ENCODE data around the gene GPR63.

The GPR63 gene

DNA sequence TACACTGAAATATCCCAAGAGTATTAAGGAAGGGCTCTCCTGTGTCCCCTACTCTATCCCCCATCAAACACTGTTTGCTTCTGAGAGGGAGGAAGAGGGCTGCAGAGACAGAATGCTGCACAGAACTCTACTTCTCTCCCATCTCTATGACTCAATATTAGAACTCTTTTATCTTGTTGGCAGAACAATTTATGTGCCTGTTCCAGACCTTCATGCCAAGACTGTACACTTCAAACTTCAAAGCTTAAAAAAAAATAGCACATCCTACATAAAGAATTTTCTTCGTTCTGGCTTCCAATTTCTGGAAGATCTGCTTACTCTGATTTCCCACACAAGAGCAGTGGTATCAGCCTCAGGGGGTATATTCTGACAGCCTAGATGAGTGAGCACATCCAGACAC is 19.6 kb upstream of the GPR63 start:
- Histone ChIP-seq H3K4me3 (ENCODE audit: low read length in 2 of 2) (no peak overlapping the region), H3K27ac (ENCODE audit: low read length) (no peak overlapping the region), H3K9me3 (ENCODE audit: control insufficient read depth in 2 of 2, low read length in 2 of 2) (no peaks in the 10 kb centered on the region), H3K36me3 (ENCODE audit: control insufficient read depth in 2 of 2, insufficient read depth in 2 of 2, low read length in 2 of 2) (no peaks in the 10 kb centered on the region), H3K9ac (ENCODE audit: low read length in 2 of 2) (no peak overlapping the region), H3K27me3 (ENCODE audit: control insufficient read depth in 1 of 2, insufficient read depth in 2 of 2, low read length in 2 of 2) (no peaks in the 10 kb centered on the region), H3K4me1 (ENCODE audit: control insufficient read depth, insufficient read depth, low read length) (no peaks in the 10 kb centered on the region)

DNA sequence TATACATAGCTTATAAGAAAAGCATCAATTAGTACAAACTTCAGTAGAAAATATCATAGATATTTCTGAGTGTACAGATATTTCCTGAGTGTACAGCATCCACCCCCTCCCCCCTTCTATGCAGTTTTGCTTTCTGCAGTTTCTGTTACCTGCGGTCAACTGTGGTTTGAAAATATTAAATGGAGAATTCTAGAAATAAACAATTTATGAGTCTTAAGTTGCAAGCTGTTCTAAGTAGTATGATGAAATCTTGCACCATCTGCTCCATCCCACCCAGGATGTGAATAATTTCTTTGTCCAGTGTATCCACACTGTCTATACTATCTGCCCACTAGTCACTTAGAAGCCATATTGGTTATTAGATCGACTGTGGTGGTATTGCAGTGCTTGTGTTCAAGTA is 15.8 kb upstream of the GPR63 start:
- no peaks in the 10 kb centered on the region for H3K9me3 ChIP-seq (ENCODE audit: control insufficient read depth in 2 of 2, low read length in 2 of 2)
- no peaks in the 10 kb centered on the region for H3K27me3 ChIP-seq (ENCODE audit: control insufficient read depth in 1 of 2, insufficient read depth in 2 of 2, low read length in 2 of 2)
- H3K4me1 ChIP-seq (ENCODE audit: control insufficient read depth, insufficient read depth, low read length) = no peaks in the 10 kb centered on the region
- H3K36me3 ChIP-seq (ENCODE audit: control insufficient read depth in 2 of 2, insufficient read depth in 2 of 2, low read length in 2 of 2) = no peaks in the 10 kb centered on the region
- H3K4me3 ChIP-seq (ENCODE audit: low read length in 2 of 2) = no peak overlapping the region
- H3K9ac ChIP-seq (ENCODE audit: low read length in 2 of 2) = no peak overlapping the region
- H3K27ac ChIP-seq (ENCODE audit: low read length) = no peak overlapping the region

DNA sequence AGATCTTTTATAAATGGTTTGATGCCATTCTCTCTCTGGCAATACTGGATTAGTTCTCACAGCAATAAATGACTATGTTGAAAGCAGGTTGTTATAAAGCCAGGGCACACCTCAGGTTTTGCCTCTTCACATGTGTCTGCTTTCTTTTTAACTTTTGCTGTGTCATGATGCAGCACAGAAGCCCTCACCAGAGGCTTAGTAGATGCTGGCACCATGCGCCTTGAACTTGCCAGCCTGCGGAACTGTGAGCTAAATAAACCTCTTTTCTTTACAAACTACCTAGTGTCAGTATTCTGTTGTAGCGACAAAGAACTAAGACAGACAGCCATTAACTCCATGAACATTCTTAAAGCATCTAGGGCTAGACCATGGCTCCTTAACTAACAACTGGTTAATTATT is 15.3 kb upstream of the GPR63 start:
- Histone ChIP-seq H3K9ac (ENCODE audit: low read length in 2 of 2) (no peak overlapping the region), H3K4me3 (ENCODE audit: low read length in 2 of 2) (no peak overlapping the region), H3K27me3 (ENCODE audit: control insufficient read depth in 1 of 2, insufficient read depth in 2 of 2, low read length in 2 of 2) (no peaks in the 10 kb centered on the region), H3K27ac (ENCODE audit: low read length) (no peak overlapping the region), H3K36me3 (ENCODE audit: control insufficient read depth in 2 of 2, insufficient read depth in 2 of 2, low read length in 2 of 2) (no peaks in the 10 kb centered on the region), H3K4me1 (ENCODE audit: control insufficient read depth, insufficient read depth, low read length) (no peaks in the 10 kb centered on the region), H3K9me3 (ENCODE audit: control insufficient read depth in 2 of 2, low read length in 2 of 2) (no peaks in the 10 kb centered on the region)

DNA sequence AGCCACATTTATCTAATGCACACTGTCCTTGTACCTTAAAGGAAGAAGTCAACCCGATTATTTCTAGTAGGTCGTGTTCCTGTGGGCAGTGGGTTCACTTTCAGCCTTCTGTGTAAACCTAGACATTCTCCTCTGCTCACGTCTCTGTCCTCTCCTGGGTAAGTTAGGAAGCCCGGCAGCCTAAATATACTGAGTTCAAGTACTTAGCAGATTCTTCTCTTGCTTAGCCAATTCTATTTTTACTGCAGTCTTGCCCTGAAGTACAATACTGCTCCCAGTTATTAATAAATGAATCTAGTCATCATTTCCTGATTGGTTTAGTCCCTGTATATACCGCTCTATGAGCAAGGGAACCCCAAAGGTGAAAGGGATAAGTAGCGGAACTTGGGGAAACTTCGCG is 14.6 kb upstream of the GPR63 start:
- Histone ChIP-seq H3K9ac (ENCODE audit: low read length in 2 of 2) (no peak overlapping the region), H3K27me3 (ENCODE audit: control insufficient read depth in 1 of 2, insufficient read depth in 2 of 2, low read length in 2 of 2) (no peaks in the 10 kb centered on the region), H3K27ac (ENCODE audit: low read length) (no peak overlapping the region), H3K4me3 (ENCODE audit: low read length in 2 of 2) (no peak overlapping the region), H3K36me3 (ENCODE audit: control insufficient read depth in 2 of 2, insufficient read depth in 2 of 2, low read length in 2 of 2) (no peaks in the 10 kb centered on the region), H3K9me3 (ENCODE audit: control insufficient read depth in 2 of 2, low read length in 2 of 2) (no peaks in the 10 kb centered on the region), H3K4me1 (ENCODE audit: control insufficient read depth, insufficient read depth, low read length) (no peaks in the 10 kb centered on the region)

DNA sequence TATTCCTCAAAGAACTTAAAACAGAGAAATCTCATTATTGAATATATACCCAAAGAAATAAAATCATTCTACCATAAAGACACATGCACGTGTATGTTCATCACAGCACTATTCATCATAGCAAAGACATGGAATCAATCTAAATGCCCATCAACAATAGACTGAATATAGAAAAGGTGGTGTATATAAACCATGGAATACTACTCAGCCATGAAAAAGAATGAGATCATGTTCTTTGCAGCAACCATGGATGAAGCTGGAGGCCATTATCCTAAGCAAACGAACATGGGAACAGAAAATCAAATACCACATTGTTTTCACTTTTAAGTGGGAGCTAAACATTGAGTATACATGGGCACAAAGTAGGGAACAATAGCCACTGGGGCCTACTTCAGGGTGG is 12.3 kb upstream of the GPR63 start:
- no peaks in the 10 kb centered on the region for H3K4me1 ChIP-seq (ENCODE audit: control insufficient read depth, insufficient read depth, low read length)
- no peaks in the 10 kb centered on the region for H3K36me3 ChIP-seq (ENCODE audit: control insufficient read depth in 2 of 2, insufficient read depth in 2 of 2, low read length in 2 of 2)
- H3K9me3 ChIP-seq (ENCODE audit: control insufficient read depth in 2 of 2, low read length in 2 of 2) = no peaks in the 10 kb centered on the region
- no peak overlapping the region for H3K27ac ChIP-seq (ENCODE audit: low read length)
- no peak overlapping the region for H3K4me3 ChIP-seq (ENCODE audit: low read length in 2 of 2)
- H3K27me3 ChIP-seq (ENCODE audit: control insufficient read depth in 1 of 2, insufficient read depth in 2 of 2, low read length in 2 of 2) = no peaks in the 10 kb centered on the region
- H3K9ac ChIP-seq (ENCODE audit: low read length in 2 of 2) = no peak overlapping the region

DNA sequence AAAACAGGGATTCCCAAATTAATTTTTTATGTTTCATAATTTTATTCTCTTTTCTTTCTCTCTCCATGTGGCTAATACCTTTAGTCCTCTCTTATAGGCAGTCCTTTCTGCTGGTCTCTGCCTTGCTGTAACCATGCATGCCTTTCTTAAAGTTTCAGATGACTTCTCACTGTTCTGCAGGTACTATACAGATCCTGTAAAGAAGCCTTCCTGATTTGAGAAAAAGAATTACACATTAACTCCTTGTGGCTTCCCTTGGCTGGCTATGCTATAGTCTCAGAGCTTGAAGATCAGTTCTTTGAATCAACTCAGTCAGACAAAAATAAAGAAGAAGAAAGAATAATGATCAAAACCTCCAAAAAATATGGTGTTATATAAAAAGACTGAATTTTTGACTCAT is 7.3 kb upstream of the GPR63 start:
- no peak overlapping the region for H3K27ac ChIP-seq (ENCODE audit: low read length)
- no peaks in the 10 kb centered on the region for H3K36me3 ChIP-seq (ENCODE audit: control insufficient read depth in 2 of 2, insufficient read depth in 2 of 2, low read length in 2 of 2)
- no peak overlapping the region for H3K9ac ChIP-seq (ENCODE audit: low read length in 2 of 2)
- H3K4me3 ChIP-seq (ENCODE audit: low read length in 2 of 2) = no peak overlapping the region
- no peaks in the 10 kb centered on the region for H3K27me3 ChIP-seq (ENCODE audit: control insufficient read depth in 1 of 2, insufficient read depth in 2 of 2, low read length in 2 of 2)
- no peaks in the 10 kb centered on the region for H3K9me3 ChIP-seq (ENCODE audit: control insufficient read depth in 2 of 2, low read length in 2 of 2)
- H3K4me1 ChIP-seq (ENCODE audit: control insufficient read depth, insufficient read depth, low read length) = no peaks in the 10 kb centered on the region

DNA sequence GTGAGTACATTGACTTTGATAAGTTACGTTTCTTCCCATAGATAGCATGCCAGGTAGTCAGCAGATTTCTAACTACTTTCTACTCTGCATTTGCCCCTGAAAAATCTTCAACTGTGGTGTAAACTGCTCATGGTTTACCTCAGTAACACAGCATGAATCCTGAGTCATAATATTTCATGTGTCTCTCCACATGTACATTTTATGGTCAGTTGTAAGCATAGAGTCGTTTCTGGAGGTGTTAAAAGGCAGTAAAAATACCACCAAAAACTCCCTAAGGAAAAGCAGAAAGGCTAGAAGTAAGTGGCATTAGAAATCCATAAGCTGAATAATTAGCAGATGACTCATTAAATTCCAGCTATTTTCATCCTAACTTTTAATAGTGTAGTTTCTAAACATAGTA is 4.1 kb upstream of the GPR63 start:
- H3K9ac ChIP-seq (ENCODE audit: low read length in 2 of 2) = no peak overlapping the region
- H3K4me1 ChIP-seq (ENCODE audit: control insufficient read depth, insufficient read depth, low read length) = peaks cover 3% of the 10 kb centered on the region
- H3K27me3 ChIP-seq (ENCODE audit: control insufficient read depth in 1 of 2, insufficient read depth in 2 of 2, low read length in 2 of 2) = no peaks in the 10 kb centered on the region
- no peak overlapping the region for H3K4me3 ChIP-seq (ENCODE audit: low read length in 2 of 2)
- H3K36me3 ChIP-seq (ENCODE audit: control insufficient read depth in 2 of 2, insufficient read depth in 2 of 2, low read length in 2 of 2) = no peaks in the 10 kb centered on the region
- H3K9me3 ChIP-seq (ENCODE audit: control insufficient read depth in 2 of 2, low read length in 2 of 2) = no peaks in the 10 kb centered on the region
- no peak overlapping the region for H3K27ac ChIP-seq (ENCODE audit: low read length)

DNA sequence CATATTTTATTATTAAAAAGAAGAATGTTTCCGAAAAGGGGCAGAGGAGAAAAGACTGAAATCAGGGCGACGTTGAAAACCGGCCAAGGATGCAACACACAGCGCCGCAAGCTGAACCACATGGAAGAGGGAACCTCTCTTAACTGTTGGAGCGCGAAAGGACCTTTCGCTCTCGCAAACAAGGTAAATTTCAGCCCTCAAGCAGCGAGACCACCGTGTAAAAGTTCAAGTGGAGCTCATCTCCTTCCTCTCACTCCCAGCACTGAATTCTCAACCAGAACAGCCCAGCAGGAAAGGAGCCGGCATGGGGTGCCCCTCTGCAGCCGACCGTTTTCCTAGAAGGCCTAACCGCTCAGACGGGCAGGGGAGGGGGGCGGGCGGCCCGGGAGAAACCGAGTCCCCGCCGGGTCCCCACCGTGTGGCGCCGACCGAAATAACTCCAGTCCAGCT is 621 bp downstream of the GPR63 start:
- Histone ChIP-seq H3K9ac (ENCODE audit: low read length in 2 of 2) (peak overlapping the region in 1 of 2 donors; percentile 60), H3K4me1 (ENCODE audit: control insufficient read depth, insufficient read depth, low read length) (peaks cover 3% of the 10 kb centered on the region), H3K27ac (ENCODE audit: low read length) (no peak overlapping the region), H3K4me3 (ENCODE audit: low read length in 2 of 2) (peak overlapping the region; percentile 74 to 82), H3K36me3 (ENCODE audit: control insufficient read depth in 2 of 2, insufficient read depth in 2 of 2, low read length in 2 of 2) (no peaks in the 10 kb centered on the region), H3K9me3 (ENCODE audit: control insufficient read depth in 2 of 2, low read length in 2 of 2) (no peaks in the 10 kb centered on the region), H3K27me3 (ENCODE audit: control insufficient read depth in 1 of 2, insufficient read depth in 2 of 2, low read length in 2 of 2) (peaks cover 0 to 3% of the 10 kb centered on the region in 2 donors)

DNA sequence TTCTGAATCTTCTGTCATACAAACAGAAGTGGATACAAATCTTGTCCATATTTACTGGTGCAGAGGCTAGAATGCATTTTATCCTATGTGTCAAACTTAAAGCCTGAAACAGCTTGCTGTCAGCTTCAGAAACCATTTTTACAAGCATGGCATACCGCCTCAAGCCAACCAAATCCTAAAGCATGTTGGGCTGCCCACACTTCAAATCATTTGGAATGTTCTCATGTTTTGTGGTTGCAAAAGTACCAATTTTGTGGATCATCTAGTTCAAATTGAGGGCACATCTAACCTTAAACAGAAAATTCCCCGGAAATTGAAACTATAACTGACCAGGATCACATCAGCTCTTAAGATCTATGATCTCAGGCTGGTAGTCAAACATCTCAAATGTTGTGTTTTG is 3.2 kb downstream of the GPR63 start:
- Histone ChIP-seq H3K9ac (ENCODE audit: low read length in 2 of 2) (no peak overlapping the region), H3K27ac (ENCODE audit: low read length) (no peak overlapping the region), H3K4me3 (ENCODE audit: low read length in 2 of 2) (no peak overlapping the region), H3K4me1 (ENCODE audit: control insufficient read depth, insufficient read depth, low read length) (peaks cover 3% of the 10 kb centered on the region), H3K27me3 (ENCODE audit: control insufficient read depth in 1 of 2, insufficient read depth in 2 of 2, low read length in 2 of 2) (peaks cover 0 to 3% of the 10 kb centered on the region in 2 donors), H3K9me3 (ENCODE audit: control insufficient read depth in 2 of 2, low read length in 2 of 2) (no peaks in the 10 kb centered on the region), H3K36me3 (ENCODE audit: control insufficient read depth in 2 of 2, insufficient read depth in 2 of 2, low read length in 2 of 2) (no peaks in the 10 kb centered on the region)

DNA sequence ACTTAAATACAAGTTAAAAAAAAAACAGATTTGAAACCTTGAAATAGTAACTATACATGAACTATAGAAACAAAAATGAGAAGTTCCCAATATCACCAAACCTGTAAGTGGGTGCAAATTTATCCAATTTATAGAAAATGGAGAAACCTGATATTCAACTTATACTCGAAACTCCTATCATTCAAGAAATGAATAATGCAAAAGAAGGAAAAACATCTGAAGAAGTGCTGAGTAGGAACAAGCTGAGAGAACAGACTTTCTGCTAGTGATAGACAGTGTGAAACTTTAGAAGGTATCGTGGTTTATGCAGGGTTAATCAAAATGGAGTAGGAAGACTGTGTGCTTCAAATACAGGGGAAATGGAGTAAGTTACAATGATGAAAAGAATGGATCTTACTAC is 4.5 kb downstream of the GPR63 start:
- no peaks in the 10 kb centered on the region for H3K9me3 ChIP-seq (ENCODE audit: control insufficient read depth in 2 of 2, low read length in 2 of 2)

DNA sequence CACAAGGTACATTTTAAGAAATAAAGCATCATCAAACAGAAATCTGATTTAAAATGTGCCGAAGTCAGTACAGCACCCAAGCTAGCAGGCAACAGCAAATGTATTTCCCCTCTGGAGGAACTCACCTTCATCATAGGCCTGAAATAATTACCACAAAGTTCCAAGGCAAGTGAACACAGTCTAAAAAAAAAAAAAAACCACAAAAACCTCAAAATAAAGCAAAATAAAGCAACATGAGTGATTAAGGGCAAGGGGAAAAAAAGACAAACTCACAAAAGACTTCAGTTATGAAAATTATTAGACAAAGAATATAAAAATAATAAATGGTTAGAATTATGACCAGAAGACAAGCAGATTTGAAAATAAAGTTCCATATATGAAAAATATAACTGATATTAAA is 10.4 kb downstream of the GPR63 start:
- Histone ChIP-seq H3K4me3 (ENCODE audit: low read length in 2 of 2) (no peak overlapping the region), H3K4me1 (ENCODE audit: control insufficient read depth, insufficient read depth, low read length) (no peaks in the 10 kb centered on the region), H3K27me3 (ENCODE audit: control insufficient read depth in 1 of 2, insufficient read depth in 2 of 2, low read length in 2 of 2) (no peaks in the 10 kb centered on the region), H3K9ac (ENCODE audit: low read length in 2 of 2) (no peak overlapping the region), H3K27ac (ENCODE audit: low read length) (no peak overlapping the region), H3K9me3 (ENCODE audit: control insufficient read depth in 2 of 2, low read length in 2 of 2) (no peaks in the 10 kb centered on the region), H3K36me3 (ENCODE audit: control insufficient read depth in 2 of 2, insufficient read depth in 2 of 2, low read length in 2 of 2) (no peaks in the 10 kb centered on the region)

More for the DNA sequence above, 4.5 kb downstream of the GPR63 start:
- Histone ChIP-seq H3K9ac (ENCODE audit: low read length in 2 of 2) (no peak overlapping the region), H3K4me1 (ENCODE audit: control insufficient read depth, insufficient read depth, low read length) (peaks cover 3% of the 10 kb centered on the region), H3K27ac (ENCODE audit: low read length) (no peak overlapping the region), H3K36me3 (ENCODE audit: control insufficient read depth in 2 of 2, insufficient read depth in 2 of 2, low read length in 2 of 2) (no peaks in the 10 kb centered on the region), H3K4me3 (ENCODE audit: low read length in 2 of 2) (no peak overlapping the region), H3K27me3 (ENCODE audit: control insufficient read depth in 1 of 2, insufficient read depth in 2 of 2, low read length in 2 of 2) (peaks cover 0 to 3% of the 10 kb centered on the region in 2 donors)
